Stimulated activated CD4-positive, alpha-beta T cell treated with anti-CD3 and anti-CD28 coated beads, Interleukin-2, amount 100 ng/mL, for 48 hours (primary cell): ENCODE results near the gene BTN1A1.
"Not testable (repeated sequence)": the region's sequence is repeated elsewhere in the genome, so short reads cannot be mapped to it uniquely, and the experiment has no call there.

Experiments
- DNase-seq, 2 donors: peaks; one replicate each; pipeline ENCODE4 v3.0.0-alpha.2; 2020

BTN1A1 gene

DNA sequence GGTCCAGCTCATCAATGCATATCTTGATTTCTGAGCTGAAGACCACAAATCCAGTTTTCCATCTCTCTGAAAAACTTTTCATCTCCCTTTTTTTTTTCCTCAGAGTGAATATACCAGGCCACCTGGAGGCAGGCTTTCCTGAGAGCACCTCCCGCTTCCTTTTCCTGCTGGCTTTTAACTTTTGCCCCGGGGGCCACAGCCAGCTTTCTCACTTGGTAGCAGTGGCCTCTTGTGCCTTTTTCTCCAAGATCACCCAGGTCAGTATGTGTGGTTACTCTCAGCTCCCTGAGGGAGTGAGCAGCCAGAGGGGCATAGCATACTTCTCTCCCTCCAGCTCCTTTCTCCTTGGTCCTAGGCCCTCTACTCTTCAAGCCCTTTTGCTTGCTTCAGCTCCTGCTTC is at the start of gene BTN1A1:
Gene BTN1A1, plus strand, starts transcription at position 202 of the 400 bp plus-strand sequence. CDS start 984 bp downstream, outside the sequence.
- DNase-seq: no peak

- DNase-seq: no peak
Measured at GRCh38 chr6:26452631-26453235, 47.4 kb upstream of the BTN1A1 start.

DNA sequence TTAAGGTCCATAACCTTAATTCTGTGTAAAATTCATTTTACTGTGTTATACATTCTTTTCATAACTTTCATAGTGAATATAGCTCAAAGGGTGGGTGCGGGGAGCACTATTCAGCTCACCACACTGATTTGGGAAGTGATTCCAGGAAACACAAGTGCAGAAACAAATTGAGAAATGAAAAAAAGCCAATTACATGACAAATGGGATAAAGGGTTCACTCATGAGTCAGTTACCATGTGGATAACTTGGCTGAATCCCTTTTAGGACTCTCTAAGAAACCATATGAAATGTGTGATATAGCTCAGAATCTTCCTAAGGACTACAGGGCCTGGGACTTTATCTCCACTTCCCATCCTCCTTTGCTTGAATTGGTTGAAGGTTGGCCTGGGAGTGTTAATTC is 45.5 kb upstream of the BTN1A1 start:
- DNase-seq: no peak

GRCh38 chr6:26455357-26455970 is 44.6 kb upstream of the BTN1A1 start:
- DNase-seq: no peak

DNA sequence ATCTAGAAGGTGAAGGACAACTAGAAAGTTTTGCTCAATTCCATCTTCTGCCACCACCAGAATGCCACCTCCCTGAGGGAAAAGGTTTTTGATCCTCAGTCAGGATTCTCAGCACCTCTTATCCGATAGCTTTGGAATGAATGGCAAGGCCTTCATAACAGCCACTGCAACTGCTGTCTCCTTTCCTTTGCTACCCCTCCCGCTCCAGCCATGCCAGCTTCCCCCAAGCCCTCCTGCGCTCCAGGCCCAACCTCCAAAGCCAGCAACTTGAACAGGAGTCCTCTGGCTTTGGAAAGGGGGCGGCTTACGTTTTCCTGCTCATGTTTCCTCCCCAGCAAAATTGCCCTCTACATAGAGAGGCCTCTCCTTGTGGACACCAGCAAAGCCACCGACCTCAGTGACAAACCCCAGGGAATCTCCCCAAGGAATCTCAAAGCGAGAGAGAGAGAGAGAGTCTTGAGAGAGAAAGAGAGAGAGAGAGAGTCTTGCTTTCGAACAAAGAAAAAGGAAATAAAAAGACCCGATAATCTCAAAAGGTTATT is 42.8 kb upstream of the BTN1A1 start:
- no peak for DNase-seq

- DNase-seq: peak; percentile 47 to 51
Measured at GRCh38 chr6:26457806-26458688, 42.1 kb upstream of the BTN1A1 start, which contains the start of gene BTN2A1. TSS of gene BTN2A1 (plus strand) at chr6:26457955. CDS start at chr6:26458637, 682 bp downstream.

DNA sequence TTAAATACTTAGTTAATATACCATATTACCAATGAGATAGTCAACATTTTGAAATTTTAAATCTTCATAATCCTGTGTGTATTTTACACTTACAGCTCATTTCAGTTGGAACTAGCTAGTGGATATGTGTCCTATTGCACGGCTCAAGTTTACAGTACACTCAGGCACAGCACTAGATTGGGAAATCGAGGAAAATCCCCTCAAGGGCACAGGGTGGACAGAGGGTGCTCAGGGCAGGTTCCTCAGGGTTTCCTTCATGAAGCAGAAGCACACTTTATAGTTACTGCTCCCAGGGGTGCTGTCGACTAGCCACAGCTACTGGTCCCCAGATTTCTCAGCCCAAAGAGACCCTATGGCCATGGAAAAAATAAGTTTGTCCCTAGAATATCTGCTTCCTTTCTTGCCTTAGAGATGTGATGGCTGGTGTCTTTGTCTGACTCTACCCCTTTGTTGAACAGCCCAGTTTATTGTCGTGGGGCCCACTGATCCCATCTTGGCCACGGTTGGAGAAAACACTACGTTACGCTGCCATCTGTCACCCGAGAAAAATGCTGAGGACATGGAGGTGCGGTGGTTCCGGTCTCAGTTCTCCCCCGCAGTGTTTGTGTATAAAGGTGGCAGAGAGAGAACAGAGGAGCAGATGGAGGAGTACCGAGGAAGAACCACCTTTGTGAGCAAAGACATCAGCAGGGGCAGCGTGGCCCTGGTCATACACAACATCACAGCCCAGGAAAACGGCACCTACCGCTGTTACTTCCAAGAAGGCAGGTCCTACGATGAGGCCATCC is 40.9 kb upstream of the BTN1A1 start:
- no peak for DNase-seq

GRCh38 chr6:26461353-26461752 is 38.8 kb upstream of the BTN1A1 start:
- DNase-seq: not testable (repeated sequence)

GRCh38 chr6:26464014-26464413 is 36.1 kb upstream of the BTN1A1 start:
- no peak for DNase-seq

- no peak for DNase-seq
Measured at GRCh38 chr6:26464416-26465131, 35.5 kb upstream of the BTN1A1 start.

DNA sequence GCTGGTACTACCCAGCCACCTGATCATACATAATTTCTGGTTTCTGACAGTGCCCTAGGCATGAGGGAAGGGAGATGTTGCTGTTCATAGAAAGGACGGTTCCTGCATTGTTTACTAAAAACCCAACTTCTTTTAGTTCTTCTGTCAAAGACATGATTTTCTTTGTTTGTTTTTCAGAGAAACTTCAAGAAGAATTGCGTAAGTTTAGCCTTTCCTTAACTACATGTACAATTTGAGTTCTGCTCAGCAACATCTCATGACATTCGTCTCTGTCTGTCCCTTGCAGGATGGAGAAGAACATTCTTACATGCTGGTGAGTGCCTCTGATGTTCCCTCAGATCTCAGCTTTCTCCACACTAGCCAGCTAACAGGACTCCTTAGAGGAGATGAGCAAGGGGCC is 34.3 kb upstream of the BTN1A1 start:
- no peak for DNase-seq

DNA sequence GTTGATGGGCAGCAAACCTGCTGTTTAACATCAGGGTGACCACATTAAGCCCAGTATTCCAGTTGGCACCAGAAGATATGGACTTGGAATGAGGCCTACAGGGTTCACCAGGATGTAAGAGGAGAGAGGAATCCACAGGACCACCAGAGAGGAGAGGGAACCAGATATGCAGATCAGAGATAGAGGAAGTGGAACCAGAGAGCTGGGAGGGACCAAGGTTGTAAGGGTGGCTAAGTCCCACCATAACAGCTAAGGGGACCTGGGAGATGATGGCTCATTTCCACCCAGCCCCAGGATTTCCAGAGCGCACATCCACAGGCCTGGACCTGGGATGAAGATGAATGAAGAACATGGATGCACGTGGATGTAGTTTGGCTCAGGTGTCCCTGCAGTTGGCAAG is 31.3 kb upstream of the BTN1A1 start:
- no peak for DNase-seq

- no peak for DNase-seq
Measured at GRCh38 chr6:26470643-26471042, 29.5 kb upstream of the BTN1A1 start.

DNA sequence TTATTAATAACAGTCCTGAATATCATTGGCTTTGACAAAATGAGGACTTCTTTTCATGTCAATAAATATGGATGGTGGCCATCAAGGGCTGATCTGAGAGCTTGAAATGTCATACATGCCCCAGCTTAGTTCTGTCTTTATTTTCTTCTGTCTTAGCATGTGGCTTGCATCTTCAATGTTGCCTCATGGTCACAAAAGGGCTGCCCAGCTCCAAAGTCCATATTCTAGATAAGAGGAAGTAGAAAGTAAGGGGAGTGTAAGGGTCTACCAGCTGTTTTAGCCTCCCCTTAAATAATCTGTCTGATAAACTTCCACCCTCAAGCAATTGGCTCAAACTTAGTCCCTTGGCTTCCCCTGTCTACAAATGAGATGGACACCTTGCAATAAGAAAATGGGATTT is 28.1 kb upstream of the BTN1A1 start:
- no peak for DNase-seq

DNA sequence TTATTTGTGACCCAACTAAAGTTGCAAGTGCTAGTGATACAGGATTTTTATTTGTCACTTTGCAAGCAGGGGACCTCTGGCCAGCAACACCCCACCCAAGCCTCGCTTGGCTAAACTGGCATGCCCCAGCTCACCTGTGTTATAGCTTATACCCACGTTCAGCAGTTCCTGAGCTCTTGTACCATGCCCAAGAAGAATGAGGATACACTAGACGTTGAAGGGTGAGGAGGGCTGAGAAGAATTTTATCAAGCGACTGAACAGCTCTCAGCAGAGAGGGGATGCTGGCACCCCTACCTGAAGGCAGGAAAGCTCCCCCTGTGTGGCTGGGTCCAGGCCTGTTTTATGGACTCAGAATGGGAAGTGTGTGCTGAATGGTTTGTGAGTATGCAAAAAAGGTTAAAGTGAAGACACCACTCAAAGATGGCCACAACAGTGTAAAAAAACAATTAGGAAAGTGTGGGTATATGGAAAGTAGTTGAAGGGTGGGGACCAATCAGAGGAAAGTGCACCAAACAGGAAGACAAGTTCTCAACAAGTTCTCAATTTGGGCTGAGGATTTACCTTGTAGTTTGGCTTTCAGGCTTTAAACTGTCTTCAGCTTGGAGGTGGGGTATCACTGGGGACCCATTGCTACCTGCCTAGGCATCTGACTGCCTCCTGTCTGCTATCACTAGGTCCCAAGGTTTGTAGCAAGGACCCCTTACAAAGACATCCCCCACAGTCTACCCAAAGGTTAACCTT is 27.4 kb upstream of the BTN1A1 start:
- DNase-seq: no peak

DNA sequence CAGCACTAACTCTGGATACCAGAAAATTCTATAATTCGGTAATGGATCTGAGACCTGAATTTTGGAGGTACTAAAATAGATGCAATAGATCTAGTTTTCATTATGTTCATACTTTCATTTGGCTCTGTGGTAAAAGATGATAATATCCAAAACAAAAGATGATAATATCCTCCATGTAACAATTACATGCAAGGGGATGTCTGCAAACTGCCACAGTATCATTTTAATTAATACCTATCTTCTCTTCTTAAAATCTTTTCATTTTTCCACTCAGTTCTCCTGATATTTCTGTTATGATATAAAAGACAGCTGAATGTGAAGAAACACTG is 26.7 kb upstream of the BTN1A1 start:
- DNase-seq: no peak

- DNase-seq: peak; percentile 44 to 61
Measured at GRCh38 chr6:26473758-26474438, 26.2 kb upstream of the BTN1A1 start.

DNA sequence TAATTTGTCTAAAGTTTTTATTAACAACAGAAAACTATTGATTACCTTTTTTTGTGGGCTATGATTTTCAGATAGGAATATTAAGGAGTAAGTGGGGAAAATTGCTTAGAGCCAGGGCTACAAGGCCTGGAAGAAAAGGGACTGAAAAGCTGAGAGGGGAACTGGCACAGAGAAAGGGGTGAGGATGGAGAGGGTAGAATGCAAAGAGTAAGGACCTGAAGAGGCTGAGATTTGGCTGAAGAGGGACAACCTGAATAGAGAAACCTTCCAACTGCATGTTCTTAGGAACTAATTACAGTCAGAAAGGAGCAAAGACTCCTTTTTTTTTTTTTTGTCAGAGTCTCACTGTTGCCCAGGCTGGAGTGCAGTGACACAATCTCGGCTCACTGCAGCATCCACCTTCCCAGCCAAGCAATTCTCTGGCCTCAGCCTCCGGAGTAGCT is 25.6 kb upstream of the BTN1A1 start:
- DNase-seq: no peak

GRCh38 chr6:26475823-26476729 is 24.0 kb upstream of the BTN1A1 start:
- no peak for DNase-seq

DNA sequence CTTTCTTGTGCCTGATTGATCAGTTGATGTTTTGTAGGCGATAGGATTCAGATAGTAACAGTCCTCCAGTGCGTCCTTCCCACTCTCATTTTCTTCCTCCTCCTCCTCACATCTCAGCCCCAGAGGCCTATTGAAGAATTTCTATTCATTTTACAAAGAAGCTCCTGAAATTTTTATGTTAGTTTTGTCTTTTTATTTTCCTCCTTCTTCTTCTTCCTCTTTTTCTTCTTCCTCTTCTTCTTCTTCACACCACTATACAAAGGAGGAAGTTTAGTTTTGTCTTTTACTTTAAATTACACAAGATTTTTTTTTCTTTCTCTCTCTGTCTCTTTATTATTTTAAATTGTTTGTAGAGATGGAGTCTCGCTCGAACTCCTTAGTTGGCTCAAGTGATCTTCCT is 23.2 kb upstream of the BTN1A1 start:
- no peak for DNase-seq
